A673 (cell line): Measurements from ENCODE around the gene LURAP1L. TPM values are rescaled to one million over a fixed set of nuclear protein-coding genes. Genes with fewer than 3 reads are reported as not detected.

Source experiments
- BruUV-seq: library from RNA; stranded (reverse); fragments of 400-500 nt; replicated peaks from 2 replicates; lab custom pipeline; 2021; lab: Mats Ljungman, UMichigan
- CTCF ChIA-PET: fragments of 300-600 bp; sonication (Branson Sonifier 250); formaldehyde crosslinking; loops from one replicate; lab custom pipeline; 2022; ENCODE audit warnings: antibody characterized with exemption; lab: Charles Lee
- POLR2A ChIA-PET: fragments of 300-600 bp; sonication (Branson Sonifier 250); formaldehyde crosslinking; loops from one replicate; lab custom pipeline; 2022; ENCODE audit warnings: antibody characterized with exemption; ENCODE audit not compliant: low non-redundant PET; lab: Charles Lee
- DNase-seq: peaks from one replicate; pipeline ENCODE4 v3.0.0-alpha.2; 2015; ENCODE audit warnings: low spot score
- H3K27ac ChIP-seq: fragments of 200-600 bp; sonication (generic); 2 replicates; pipeline ENCODE4 v1.5.1; 2016; ENCODE audit warnings: mixed run types, low read depth, mild to moderate bottlenecking, mixed read lengths, antibody characterized with exemption, low read length; ENCODE audit not compliant: poor library complexity, severe bottlenecking
- H3K27me3 ChIP-seq: fragments of 200-600 bp; sonication (generic); replicated peaks from 2 replicates; pipeline ENCODE4 v1.6.1; 2017; ENCODE audit warnings: mixed run types, low read depth, mild to moderate bottlenecking, mixed read lengths, antibody characterized with exemption, low read length; ENCODE audit not compliant: insufficient read depth, poor library complexity
- H3K36me3 ChIP-seq: fragments of 200-600 bp; sonication (generic); 2 replicates; pipeline ENCODE4 v1.6.1; 2016; ENCODE audit warnings: mixed run types, mild to moderate bottlenecking, mixed read lengths, antibody characterized with exemption, low read length; ENCODE audit not compliant: insufficient read depth, poor library complexity, severe bottlenecking
- H3K4me1 ChIP-seq: fragments of 200-600 bp; sonication (generic); 2 replicates; pipeline ENCODE4 v1.6.1; 2017; ENCODE audit warnings: mixed run types, mild to moderate bottlenecking, mixed read lengths, antibody characterized with exemption, low read length; ENCODE audit not compliant: insufficient read depth, poor library complexity, severe bottlenecking
- H3K4me3 ChIP-seq: fragments of 200-600 bp; sonication (generic); 2 replicates; pipeline ENCODE4 v1.5.1; 2016; ENCODE audit warnings: low read depth, mixed run types, mild to moderate bottlenecking, mixed read lengths, low read length; ENCODE audit not compliant: poor library complexity, severe bottlenecking
- H3K9me3 ChIP-seq: fragments of 200-600 bp; sonication (generic); 2 replicates; pipeline ENCODE4 v1.6.1; 2016; ENCODE audit warnings: mixed run types, low read depth, mild to moderate bottlenecking, mixed read lengths, antibody characterized with exemption, low read length; ENCODE audit not compliant: poor library complexity, severe bottlenecking
- EZH2 ChIP-seq: fragments of 200-600 bp; sonication (generic); IDR thresholded peaks from 2 replicates; pipeline ENCODE4 v1.6.1; 2017; ENCODE audit warnings: borderline replicate concordance, low read depth, mild to moderate bottlenecking, mixed read lengths, antibody characterized with exemption, low read length; ENCODE audit not compliant: poor library complexity, severe bottlenecking
- intact Hi-C: fragments of 100-400 bp; cut with micrococcal nuclease; formaldehyde crosslinking; loops from one replicate; pipeline ENCODE4 v1.10.0; 2022; ENCODE audit not compliant: unreplicated experiment
- total RNA-seq: library from RNA; stranded (reverse); gene quantifications from 2 replicates; pipeline ENCODE4 v1.2.3, GENCODE V29; 2021
- TF ChIP-seq, protein P1 (sequence below): fragments of 300-800, 200-600 bp; sonication (generic); conservative IDR thresholded peaks from 2 replicates; pipeline ENCODE4 v1.5.1; 2017; ENCODE audit warnings: low read depth, mild to moderate bottlenecking, antibody characterized with exemption, low read length, moderate library complexity, mixed read lengths

The LURAP1L gene
- total RNA-seq, 1 experiment from 2014 or later, result 0.60 TPM

DNA sequence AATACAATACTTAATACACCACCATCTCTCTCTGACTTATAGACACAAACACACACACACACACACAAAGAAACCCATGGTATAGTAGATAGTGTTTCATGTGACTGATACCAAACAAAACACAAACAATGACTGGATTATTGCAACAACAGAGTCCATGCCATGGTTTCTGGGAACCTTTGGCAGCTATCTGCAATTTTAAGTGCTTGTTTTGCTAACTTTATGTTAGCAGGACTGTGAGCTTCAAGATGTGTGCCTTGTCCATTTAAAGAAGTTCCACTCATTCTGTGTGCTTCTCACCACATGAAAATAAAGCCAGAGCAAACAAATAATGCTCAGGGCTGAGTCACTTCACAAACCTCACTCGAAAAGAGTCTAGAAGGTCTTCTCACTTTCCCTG lies 15.1 kb upstream of the LURAP1L start:
- Histone ChIP-seq H3K4me1 (no peaks in the 10 kb centered on the region), H3K36me3 (no peaks in the 10 kb centered on the region), H3K27me3 (no peaks in the 10 kb centered on the region), H3K9me3 (no peaks in the 10 kb centered on the region), H3K4me3 (no peak overlapping the region), H3K27ac (no peak overlapping the region)
- ChIA-PET CTCF (no interaction called here), POLR2A (no interaction called here)
- no TSS peak for BruUV-seq
- intact Hi-C loops, result no loop called here
- no peak for TF ChIP-seq EZH2
- TF ChIP-seq, protein P1, sequence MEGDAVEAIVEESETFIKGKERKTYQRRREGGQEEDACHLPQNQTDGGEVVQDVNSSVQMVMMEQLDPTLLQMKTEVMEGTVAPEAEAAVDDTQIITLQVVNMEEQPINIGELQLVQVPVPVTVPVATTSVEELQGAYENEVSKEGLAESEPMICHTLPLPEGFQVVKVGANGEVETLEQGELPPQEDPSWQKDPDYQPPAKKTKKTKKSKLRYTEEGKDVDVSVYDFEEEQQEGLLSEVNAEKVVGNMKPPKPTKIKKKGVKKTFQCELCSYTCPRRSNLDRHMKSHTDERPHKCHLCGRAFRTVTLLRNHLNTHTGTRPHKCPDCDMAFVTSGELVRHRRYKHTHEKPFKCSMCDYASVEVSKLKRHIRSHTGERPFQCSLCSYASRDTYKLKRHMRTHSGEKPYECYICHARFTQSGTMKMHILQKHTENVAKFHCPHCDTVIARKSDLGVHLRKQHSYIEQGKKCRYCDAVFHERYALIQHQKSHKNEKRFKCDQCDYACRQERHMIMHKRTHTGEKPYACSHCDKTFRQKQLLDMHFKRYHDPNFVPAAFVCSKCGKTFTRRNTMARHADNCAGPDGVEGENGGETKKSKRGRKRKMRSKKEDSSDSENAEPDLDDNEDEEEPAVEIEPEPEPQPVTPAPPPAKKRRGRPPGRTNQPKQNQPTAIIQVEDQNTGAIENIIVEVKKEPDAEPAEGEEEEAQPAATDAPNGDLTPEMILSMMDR, result no peak
- DNase-seq, result no peak

DNA sequence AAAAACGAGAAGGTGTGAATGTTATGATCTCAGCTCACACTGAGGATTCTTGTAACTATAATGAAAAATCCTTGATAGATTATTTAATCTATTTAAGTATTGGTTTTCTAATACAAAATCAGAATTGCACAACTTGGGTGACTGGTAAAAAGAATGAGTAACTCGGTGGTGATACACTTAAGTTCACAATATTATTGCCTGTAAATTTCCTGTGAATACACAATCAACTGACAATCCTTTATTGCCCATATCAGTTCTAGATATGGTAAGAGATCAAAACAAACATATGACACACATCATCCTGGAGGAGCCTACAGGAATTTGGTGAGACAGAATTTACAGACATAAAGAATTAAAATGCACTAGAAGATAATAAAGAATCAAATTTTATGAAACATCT lies 14.1 kb upstream of the LURAP1L start:
- TF ChIP-seq EZH2, result no peak
- TF ChIP-seq, protein P1, result no peak
- ChIA-PET CTCF (no interaction called here), POLR2A (no interaction called here)
- no TSS peak for BruUV-seq
- Histone ChIP-seq H3K4me1 (no peaks in the 10 kb centered on the region), H3K4me3 (no peak overlapping the region), H3K27me3 (no peaks in the 10 kb centered on the region), H3K9me3 (no peaks in the 10 kb centered on the region), H3K27ac (no peak overlapping the region), H3K36me3 (no peaks in the 10 kb centered on the region)
- DNase-seq, result no peak
- intact Hi-C loops, result no loop called here

DNA sequence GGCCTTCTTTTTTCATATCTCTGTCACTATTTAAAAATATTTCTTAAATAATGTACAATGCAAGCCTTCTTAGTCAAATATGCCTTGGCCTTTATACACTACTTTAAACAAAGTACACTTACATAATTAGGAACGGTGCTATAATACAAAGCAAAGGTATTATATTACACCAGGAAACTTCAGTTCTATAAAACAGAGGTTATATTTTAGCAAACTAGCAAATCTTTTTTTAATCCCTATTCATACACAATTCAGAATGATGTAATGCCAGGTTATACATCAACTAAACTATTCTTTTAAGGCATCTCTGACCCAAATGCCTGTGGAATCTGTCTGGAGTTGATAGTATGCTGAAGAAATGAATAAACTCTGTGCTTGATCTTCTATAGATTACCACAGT lies 10.7 kb upstream of the LURAP1L start:
- ChIA-PET CTCF (interaction anchor here (0.7 kb wide), 1 partner anchor 325 kb away, joined by 4 read pairs; no protein-coding TSS in a partner anchor), POLR2A (no interaction called here)
- H3K27me3 ChIP-seq, result no peaks in the 10 kb centered on the region
- no peaks in the 10 kb centered on the region for H3K9me3 ChIP-seq
- intact Hi-C loops, result no loop called here
- no peak for TF ChIP-seq EZH2
- TF ChIP-seq, protein P1, result no peak
- H3K36me3 ChIP-seq, result no peaks in the 10 kb centered on the region
- no peak overlapping the region for H3K4me3 ChIP-seq
- no peak for DNase-seq
- H3K27ac ChIP-seq, result no peak overlapping the region
- no TSS peak for BruUV-seq
- H3K4me1 ChIP-seq, result no peaks in the 10 kb centered on the region
